Measurements from ENCODE around the gene SPATS2.

DNA sequence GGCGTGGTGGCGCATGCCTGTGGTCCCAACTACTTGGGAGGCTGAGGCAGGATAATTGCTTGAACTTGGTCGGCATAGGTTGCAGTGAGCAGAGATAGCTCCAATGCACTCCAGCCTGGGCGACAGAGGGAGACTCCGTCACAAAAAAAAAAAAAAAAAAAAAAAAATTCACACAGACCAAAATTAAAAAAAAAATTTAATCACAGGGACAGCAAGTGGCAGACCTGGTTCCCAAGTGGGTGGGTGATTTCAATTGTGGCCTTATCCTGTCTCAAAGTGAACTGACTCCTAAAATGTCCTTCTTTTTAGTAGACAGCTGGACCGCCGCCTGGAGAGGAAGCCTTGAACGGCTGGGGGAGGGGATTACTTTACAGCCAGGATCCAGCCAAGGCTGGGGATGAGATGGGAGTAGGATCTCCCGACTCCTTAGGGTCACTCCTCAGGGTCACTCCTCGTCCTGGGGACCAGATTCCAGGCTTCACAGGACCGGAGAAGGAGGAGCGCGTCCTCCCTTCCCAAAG is 170.0 kb downstream of the SPATS2 start:
- TF ChIP-seq, protein P1, sequence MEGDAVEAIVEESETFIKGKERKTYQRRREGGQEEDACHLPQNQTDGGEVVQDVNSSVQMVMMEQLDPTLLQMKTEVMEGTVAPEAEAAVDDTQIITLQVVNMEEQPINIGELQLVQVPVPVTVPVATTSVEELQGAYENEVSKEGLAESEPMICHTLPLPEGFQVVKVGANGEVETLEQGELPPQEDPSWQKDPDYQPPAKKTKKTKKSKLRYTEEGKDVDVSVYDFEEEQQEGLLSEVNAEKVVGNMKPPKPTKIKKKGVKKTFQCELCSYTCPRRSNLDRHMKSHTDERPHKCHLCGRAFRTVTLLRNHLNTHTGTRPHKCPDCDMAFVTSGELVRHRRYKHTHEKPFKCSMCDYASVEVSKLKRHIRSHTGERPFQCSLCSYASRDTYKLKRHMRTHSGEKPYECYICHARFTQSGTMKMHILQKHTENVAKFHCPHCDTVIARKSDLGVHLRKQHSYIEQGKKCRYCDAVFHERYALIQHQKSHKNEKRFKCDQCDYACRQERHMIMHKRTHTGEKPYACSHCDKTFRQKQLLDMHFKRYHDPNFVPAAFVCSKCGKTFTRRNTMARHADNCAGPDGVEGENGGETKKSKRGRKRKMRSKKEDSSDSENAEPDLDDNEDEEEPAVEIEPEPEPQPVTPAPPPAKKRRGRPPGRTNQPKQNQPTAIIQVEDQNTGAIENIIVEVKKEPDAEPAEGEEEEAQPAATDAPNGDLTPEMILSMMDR (IDR thresholded peaks at IDR 0.05): no peak
- TF ChIP-seq POLR2A (IDR thresholded peaks at IDR 0.05): no peak

Measured in lower leg skin (tissue), 3 donors.